Astrocyte (in vitro differentiated cells and primary cell): ENCODE measurements around the gene KDM6A. TPM values are rescaled to one million over a fixed set of nuclear protein-coding genes. Genes with fewer than 3 reads are reported as not detected.

Source experiments
- DNase-seq: peaks from one replicate; pipeline ENCODE4 v3.0.0-alpha.2; 2010; ENCODE audit warnings: low read depth
- FAIRE-seq: peaks from 2 replicates; lab custom pipeline; 2011; peaks lifted over from hg19 to GRCh38; lab: Jason Lieb, UNC
- H2AFZ ChIP-seq: 2 replicates; pipeline ENCODE4 v1.6.0; 2012; ENCODE audit warnings: low read depth, low read length, inconsistent platforms
- H3K27ac ChIP-seq: 2 replicates; pipeline ENCODE4 v1.5.1; 2011; ENCODE audit warnings: low read depth, low read length, inconsistent platforms
- H3K27me3 ChIP-seq: 2 replicates; pipeline ENCODE4 v1.6.0; 2011; ENCODE audit warnings: low read length, inconsistent platforms; ENCODE audit not compliant: insufficient read depth
- H3K36me3 ChIP-seq: 2 replicates; pipeline ENCODE4 v1.5.1; 2011; ENCODE audit warnings: low read length, inconsistent platforms; ENCODE audit not compliant: insufficient read depth
- H3K4me1 ChIP-seq: 2 replicates; pipeline ENCODE4 v1.5.1; 2011; ENCODE audit warnings: low read length, inconsistent platforms; ENCODE audit not compliant: insufficient read depth
- H3K4me2 ChIP-seq: 2 replicates; pipeline ENCODE4 v1.6.0; 2012; ENCODE audit warnings: low read length, inconsistent platforms
- H3K4me3 ChIP-seq: 2 replicates; pipeline ENCODE4 v1.5.1; 2011; ENCODE audit warnings: low read depth, mild to moderate bottlenecking, low read length, inconsistent platforms; ENCODE audit not compliant: insufficient read depth
- H3K79me2 ChIP-seq: 2 replicates; pipeline ENCODE4 v1.6.0; 2012; ENCODE audit warnings: mild to moderate bottlenecking, low read length, inconsistent platforms; ENCODE audit not compliant: insufficient read depth
- H3K9ac ChIP-seq: 2 replicates; pipeline ENCODE4 v1.6.0; 2012; ENCODE audit warnings: mild to moderate bottlenecking, low read length, inconsistent platforms
- H3K9me3 ChIP-seq: 2 replicates; pipeline ENCODE4 v1.5.1; 2012; ENCODE audit warnings: low read depth, mild to moderate bottlenecking, low read length, inconsistent platforms; ENCODE audit not compliant: insufficient read depth
- H4K20me1 ChIP-seq: 2 replicates; pipeline ENCODE4 v1.6.0; 2012; ENCODE audit warnings: low read length, inconsistent platforms; ENCODE audit not compliant: insufficient read depth
- H3K27ac Mint-ChIP-seq: one replicate; pipeline ENCODE4 v1.8.0; 2021; ENCODE audit warnings: mild to moderate bottlenecking, mixed read lengths; ENCODE audit not compliant: unreplicated experiment
- H3K27me3 Mint-ChIP-seq: one replicate; pipeline ENCODE4 v1.8.0; 2021; ENCODE audit warnings: low read depth, mixed read lengths; ENCODE audit not compliant: unreplicated experiment
- H3K36me3 Mint-ChIP-seq: one replicate; pipeline ENCODE4 v1.8.0; 2021; ENCODE audit warnings: low read depth, mixed read lengths; ENCODE audit not compliant: unreplicated experiment
- H3K4me1 Mint-ChIP-seq: one replicate; pipeline ENCODE4 v1.8.0; 2021; ENCODE audit warnings: low read depth, mixed read lengths; ENCODE audit not compliant: unreplicated experiment
- H3K4me3 Mint-ChIP-seq: one replicate; pipeline ENCODE4 v1.8.0; 2021; ENCODE audit warnings: mild to moderate bottlenecking, moderate library complexity, mixed read lengths; ENCODE audit not compliant: unreplicated experiment
- H3K9me3 Mint-ChIP-seq: one replicate; pipeline ENCODE4 v1.8.0; 2021; ENCODE audit warnings: mild to moderate bottlenecking, mixed read lengths; ENCODE audit not compliant: unreplicated experiment
- CTCF ChIP-seq: IDR thresholded peaks from 2 replicates; pipeline ENCODE4 v1.5.1; 2011; ENCODE audit warnings: low read depth, mild to moderate bottlenecking, inconsistent platforms, low read length, moderate library complexity; ENCODE audit not compliant: insufficient read depth
- EZH2 ChIP-seq: IDR thresholded peaks from 2 replicates; pipeline ENCODE4 v1.6.1; 2012; ENCODE audit warnings: mild to moderate bottlenecking, low read length, inconsistent platforms; ENCODE audit not compliant: insufficient read depth
- total RNA-seq: library from RNA; stranded (reverse); gene quantifications from 2 replicates; pipeline ENCODE4 v1.2.1, GENCODE V29; 2021

Gene KDM6A
- total RNA-seq, 1 donor from 2014 or later: 44.0 TPM

DNA sequence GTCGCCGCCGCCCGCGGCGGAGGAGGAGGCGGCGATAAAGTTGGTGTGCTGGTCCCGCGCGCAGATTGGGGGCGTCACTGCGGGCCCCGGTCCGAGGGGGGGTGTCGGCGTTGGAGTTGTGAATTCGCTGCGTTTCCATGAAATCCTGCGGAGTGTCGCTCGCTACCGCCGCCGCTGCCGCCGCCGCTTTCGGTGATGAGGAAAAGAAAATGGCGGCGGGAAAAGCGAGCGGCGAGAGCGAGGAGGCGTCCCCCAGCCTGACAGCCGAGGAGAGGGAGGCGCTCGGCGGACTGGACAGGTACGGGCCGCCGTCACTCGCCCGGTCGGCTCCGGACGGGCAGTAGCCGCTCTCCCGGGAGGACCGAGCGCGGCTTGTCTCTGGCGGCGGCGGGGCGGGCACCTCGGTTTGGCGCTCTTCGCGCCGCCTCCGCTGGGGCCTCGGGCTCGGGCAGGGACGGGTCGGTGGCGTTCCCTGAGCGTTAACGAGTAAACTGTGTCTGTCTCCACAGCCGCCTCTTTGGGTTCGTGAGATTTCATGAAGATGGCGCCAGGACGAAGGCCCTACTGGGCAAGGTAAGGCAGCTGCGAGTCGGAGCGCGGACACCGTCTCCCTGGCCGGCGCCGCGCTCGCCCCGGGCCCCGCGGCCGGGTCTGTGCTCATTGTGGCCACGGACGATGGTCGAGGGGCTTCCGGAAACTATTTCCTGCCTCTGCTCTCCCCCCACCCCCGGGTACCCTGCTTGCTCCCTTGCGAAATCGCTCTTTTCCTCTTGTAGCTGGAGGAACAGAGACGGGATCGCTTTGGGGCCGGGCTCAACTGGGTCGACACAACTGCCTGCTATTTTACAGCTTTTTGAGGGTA, 658 bp downstream of the KDM6A start:
- Mint-ChIP-seq H3K27me3 (no peaks in the 10 kb centered on the region), H3K36me3 (no peaks in the 10 kb centered on the region), H3K27ac (peak overlapping the region; percentile 91), H3K9me3 (no peaks in the 10 kb centered on the region), H3K4me1 (peaks cover 4% of the 10 kb centered on the region), H3K4me3 (peak overlapping the region; percentile 97)
- peak; percentile 22 for DNase-seq
- TF ChIP-seq CTCF: no peak
- TF ChIP-seq EZH2: no peak
- Histone ChIP-seq H3K79me2 (peaks cover 66% of the 10 kb centered on the region), H4K20me1 (peaks cover 27% of the 10 kb centered on the region), H3K4me2 (peak overlapping the region; percentile 99), H3K4me1 (no peaks in the 10 kb centered on the region), H2AFZ (peak overlapping the region; percentile 52), H3K9me3 (no peaks in the 10 kb centered on the region), H3K27me3 (no peaks in the 10 kb centered on the region), H3K4me3 (peak overlapping the region; percentile 86), H3K27ac (peak overlapping the region; percentile 88), H3K36me3 (no peaks in the 10 kb centered on the region), H3K9ac (peak overlapping the region; percentile 96)
- no peak for FAIRE-seq

DNA sequence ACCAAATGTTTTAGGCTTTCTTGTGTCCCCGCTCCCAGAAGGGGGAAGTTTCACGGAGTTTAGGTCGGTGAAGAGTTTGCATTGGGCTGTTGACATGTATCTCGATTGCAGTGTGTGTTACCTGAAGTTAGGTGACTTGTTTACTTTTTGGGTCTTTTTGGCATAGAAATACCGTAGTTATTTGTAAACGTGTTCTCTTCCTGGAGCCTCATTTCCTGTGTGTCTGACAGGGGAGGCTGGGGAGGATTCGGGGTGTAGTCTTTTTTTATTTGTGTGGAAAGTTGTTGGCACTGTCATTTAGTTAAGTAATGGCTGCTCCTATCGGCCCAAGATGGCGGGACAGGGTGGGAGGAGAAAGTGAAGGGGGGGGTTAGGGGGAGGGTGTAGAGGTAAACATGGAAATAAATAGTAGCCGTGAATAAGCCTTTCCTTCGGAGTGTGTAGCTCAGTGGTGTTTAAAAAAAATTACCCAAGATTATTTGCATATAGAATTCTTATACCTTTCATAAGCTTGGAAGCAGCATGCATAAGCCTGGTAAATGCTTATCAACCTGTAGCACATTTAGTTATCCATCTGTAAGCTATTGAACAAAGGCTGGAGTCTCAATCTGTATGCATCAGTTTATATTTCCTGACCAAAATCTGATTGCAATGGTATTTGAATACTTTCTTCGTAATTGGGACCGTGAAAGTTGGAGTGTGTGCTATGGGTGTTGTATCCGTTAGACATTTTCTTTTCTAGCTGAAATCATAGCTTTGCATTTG, 1.6 kb downstream of the KDM6A start:
- Mint-ChIP-seq H3K36me3 (no peaks in the 10 kb centered on the region), H3K27me3 (no peaks in the 10 kb centered on the region), H3K27ac (peak overlapping the region; percentile 91), H3K4me1 (peaks cover 4% of the 10 kb centered on the region), H3K4me3 (peak overlapping the region; percentile 97), H3K9me3 (no peaks in the 10 kb centered on the region)
- H3K36me3 ChIP-seq: no peaks in the 10 kb centered on the region
- H3K4me1 ChIP-seq: no peaks in the 10 kb centered on the region
- peak overlapping the region; percentile 86 for H3K4me3 ChIP-seq
- H4K20me1 ChIP-seq: peaks cover 28% of the 10 kb centered on the region
- H3K9ac ChIP-seq: peak overlapping the region; percentile 96
- no peak for TF ChIP-seq CTCF
- FAIRE-seq: peak; percentile 87
- peak; percentile 27 for DNase-seq
- peak overlapping the region; percentile 99 for H3K4me2 ChIP-seq
- no peak overlapping the region for H2AFZ ChIP-seq
- H3K27ac ChIP-seq: peak overlapping the region; percentile 88
- no peaks in the 10 kb centered on the region for H3K9me3 ChIP-seq
- H3K79me2 ChIP-seq: peaks cover 76% of the 10 kb centered on the region
- H3K27me3 ChIP-seq: no peaks in the 10 kb centered on the region
